ENCODE results near the gene CARD16. TPM values are rescaled to one million over a fixed set of nuclear protein-coding genes. Genes with fewer than 3 reads are reported as not detected.
A peak's percentile ranks its signal among the peaks of the same experiment; 100 is the strongest.

CARD16 gene
- total and polyA plus RNA-seq, 2 experiments from 2014 or later: 11.9 to 19.6 TPM

DNA sequence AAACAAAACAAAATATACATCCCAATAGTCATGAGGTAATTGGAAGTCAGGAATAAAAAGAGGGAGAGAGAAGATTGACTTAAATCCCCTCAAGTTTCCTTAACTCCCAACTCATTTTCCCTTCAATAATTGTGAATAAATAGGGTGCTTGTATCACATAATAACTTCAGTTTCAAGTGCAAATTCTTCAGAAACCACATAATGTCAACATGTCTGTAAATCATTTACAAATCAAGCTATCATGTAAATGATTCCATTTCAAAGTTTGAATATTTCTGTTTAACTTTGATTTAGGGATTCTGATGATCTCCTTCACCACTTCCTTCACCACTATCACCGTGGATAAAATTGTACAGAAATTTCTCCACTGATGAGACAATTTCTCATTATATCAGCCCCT, 45.4 kb downstream of the CARD16 start:
- no peaks in the 10 kb centered on the region for H3K79me2 ChIP-seq
- no peak overlapping the region for H2AFZ ChIP-seq
- H4K20me1 ChIP-seq (ENCODE audit: insufficient read depth, poor library complexity, severe bottlenecking): no peaks in the 10 kb centered on the region
- H3K9me3 ChIP-seq (ENCODE audit: low read depth): no peaks in the 10 kb centered on the region
- DNase-seq (ENCODE audit: low spot score): no peak
- H3K4me1 ChIP-seq (ENCODE audit: insufficient read depth): no peaks in the 10 kb centered on the region
- H3K27me3 ChIP-seq: no peaks in the 10 kb centered on the region
- 91% methylated on average over 1 of the region's 1 CpG for WGBS (ENCODE audit: low lambda C conversion rate, missing lambda C conversion rate)
- no peak for TF ChIP-seq EZH2 (IDR thresholded peaks at IDR 0.05; ENCODE audit: borderline replicate concordance)
- no peak for TF ChIP-seq CTCF (IDR thresholded peaks at IDR 0.05; ENCODE audit: poor library complexity)
- no peak for TF ChIP-seq EZH2phosphoT487 (IDR thresholded peaks at IDR 0.05; ENCODE audit: low read depth, severe bottlenecking, unreplicated experiment)
- H3K4me3 ChIP-seq: no peak overlapping the region
- no peaks in the 10 kb centered on the region for H3K9me2 ChIP-seq (replicated peaks; ENCODE audit: insufficient read depth)
- no peak overlapping the region for H3K27ac ChIP-seq
- no peaks in the 10 kb centered on the region for H3K36me3 ChIP-seq (replicated peaks; ENCODE audit: insufficient read depth, low read depth)
- H3K4me2 ChIP-seq: no peak overlapping the region

- DNase-seq (ENCODE audit: low spot score): peak; percentile 18
- Histone ChIP-seq H3K9me2 (replicated peaks; ENCODE audit: insufficient read depth) (no peaks in the 10 kb centered on the region), H4K20me1 (ENCODE audit: insufficient read depth, poor library complexity, severe bottlenecking) (no peaks in the 10 kb centered on the region), H3K79me2 (no peaks in the 10 kb centered on the region), H3K9me3 (ENCODE audit: low read depth) (no peaks in the 10 kb centered on the region), H3K27ac (no peak overlapping the region), H3K4me1 (ENCODE audit: insufficient read depth) (no peaks in the 10 kb centered on the region), H3K4me3 (no peak overlapping the region), H3K36me3 (replicated peaks; ENCODE audit: insufficient read depth, low read depth) (no peaks in the 10 kb centered on the region), H3K27me3 (no peaks in the 10 kb centered on the region), H3K4me2 (peak overlapping the region; percentile 28), H2AFZ (no peak overlapping the region)
- TF ChIP-seq EZH2phosphoT487 (IDR thresholded peaks at IDR 0.05; ENCODE audit: low read depth, severe bottlenecking, unreplicated experiment) (no peak), EZH2 (IDR thresholded peaks at IDR 0.05; ENCODE audit: borderline replicate concordance) (no peak), CTCF (IDR thresholded peaks at IDR 0.05; ENCODE audit: poor library complexity) (peak; percentile 26)
- 67% methylated on average over 6 of the region's 6 CpGs for WGBS (ENCODE audit: low lambda C conversion rate, missing lambda C conversion rate)
Measured at GRCh38 chr11:104997288-104997687, 47.8 kb downstream of the CARD16 start.

DNA sequence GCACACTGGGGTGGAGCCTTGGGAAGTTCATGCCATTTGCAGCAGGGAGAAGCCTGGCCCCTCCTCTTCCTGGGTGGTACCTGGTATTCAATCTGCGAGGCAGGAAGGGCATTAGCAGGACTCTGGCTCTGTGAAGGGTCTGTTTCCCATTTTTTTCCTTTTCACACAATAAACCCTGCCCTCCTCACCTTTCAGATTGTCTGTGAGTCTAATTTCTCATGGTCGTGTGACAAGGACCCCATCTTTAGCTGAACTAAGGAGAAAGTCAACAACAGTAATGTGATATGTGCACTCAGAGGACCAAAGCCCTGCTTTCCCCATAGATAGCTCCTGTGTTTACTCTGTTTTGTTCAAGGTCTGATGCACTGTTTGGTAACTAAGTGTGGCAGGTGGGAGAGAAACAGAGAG, 50.1 kb downstream of the CARD16 start:
- Histone ChIP-seq H3K27ac (no peak overlapping the region), H3K4me3 (no peak overlapping the region), H3K79me2 (no peaks in the 10 kb centered on the region), H3K36me3 (replicated peaks; ENCODE audit: insufficient read depth, low read depth) (no peaks in the 10 kb centered on the region), H3K27me3 (no peaks in the 10 kb centered on the region), H3K4me2 (no peak overlapping the region), H2AFZ (no peak overlapping the region), H3K4me1 (ENCODE audit: insufficient read depth) (no peaks in the 10 kb centered on the region), H3K9me2 (replicated peaks; ENCODE audit: insufficient read depth) (no peaks in the 10 kb centered on the region), H3K9me3 (ENCODE audit: low read depth) (no peaks in the 10 kb centered on the region), H4K20me1 (ENCODE audit: insufficient read depth, poor library complexity, severe bottlenecking) (no peaks in the 10 kb centered on the region)
- TF ChIP-seq EZH2 (IDR thresholded peaks at IDR 0.05; ENCODE audit: borderline replicate concordance): no peak
- no peak for TF ChIP-seq CTCF (IDR thresholded peaks at IDR 0.05; ENCODE audit: poor library complexity)
- no peak for TF ChIP-seq EZH2phosphoT487 (IDR thresholded peaks at IDR 0.05; ENCODE audit: low read depth, severe bottlenecking, unreplicated experiment)
- no peak for DNase-seq (ENCODE audit: low spot score)
- 64% methylated on average over 2 of the region's 2 CpGs for WGBS (ENCODE audit: low lambda C conversion rate, missing lambda C conversion rate)

GRCh38 chr11:104992781-104993180, 52.4 kb downstream of the CARD16 start:
- Histone ChIP-seq H3K4me1 (ENCODE audit: insufficient read depth) (no peaks in the 10 kb centered on the region), H3K27me3 (no peaks in the 10 kb centered on the region), H3K4me2 (no peak overlapping the region), H3K79me2 (no peaks in the 10 kb centered on the region), H3K9me2 (replicated peaks; ENCODE audit: insufficient read depth) (no peaks in the 10 kb centered on the region), H4K20me1 (ENCODE audit: insufficient read depth, poor library complexity, severe bottlenecking) (no peaks in the 10 kb centered on the region), H3K4me3 (no peak overlapping the region), H3K9me3 (ENCODE audit: low read depth) (peaks cover 5% of the 10 kb centered on the region), H3K27ac (no peak overlapping the region), H3K36me3 (replicated peaks; ENCODE audit: insufficient read depth, low read depth) (peaks cover 3% of the 10 kb centered on the region), H2AFZ (no peak overlapping the region)
- no peak for TF ChIP-seq EZH2 (IDR thresholded peaks at IDR 0.05; ENCODE audit: borderline replicate concordance)
- TF ChIP-seq CTCF (IDR thresholded peaks at IDR 0.05; ENCODE audit: poor library complexity): no peak
- no peak for TF ChIP-seq EZH2phosphoT487 (IDR thresholded peaks at IDR 0.05; ENCODE audit: low read depth, severe bottlenecking, unreplicated experiment)
- no peak for DNase-seq (ENCODE audit: low spot score)
- WGBS (ENCODE audit: low lambda C conversion rate, missing lambda C conversion rate): 91% methylated on average over 1 of the region's 1 CpG

All from hepatocyte (in vitro differentiated cells).